ENCODE results near the gene ARMC7.
A peak's percentile ranks its signal among the peaks of the same experiment; 100 is the strongest.
"Not testable (repeated sequence)": the region's sequence is repeated elsewhere in the genome, so short reads cannot be mapped to it uniquely, and the experiment has no call there.

The ARMC7 gene

DNA sequence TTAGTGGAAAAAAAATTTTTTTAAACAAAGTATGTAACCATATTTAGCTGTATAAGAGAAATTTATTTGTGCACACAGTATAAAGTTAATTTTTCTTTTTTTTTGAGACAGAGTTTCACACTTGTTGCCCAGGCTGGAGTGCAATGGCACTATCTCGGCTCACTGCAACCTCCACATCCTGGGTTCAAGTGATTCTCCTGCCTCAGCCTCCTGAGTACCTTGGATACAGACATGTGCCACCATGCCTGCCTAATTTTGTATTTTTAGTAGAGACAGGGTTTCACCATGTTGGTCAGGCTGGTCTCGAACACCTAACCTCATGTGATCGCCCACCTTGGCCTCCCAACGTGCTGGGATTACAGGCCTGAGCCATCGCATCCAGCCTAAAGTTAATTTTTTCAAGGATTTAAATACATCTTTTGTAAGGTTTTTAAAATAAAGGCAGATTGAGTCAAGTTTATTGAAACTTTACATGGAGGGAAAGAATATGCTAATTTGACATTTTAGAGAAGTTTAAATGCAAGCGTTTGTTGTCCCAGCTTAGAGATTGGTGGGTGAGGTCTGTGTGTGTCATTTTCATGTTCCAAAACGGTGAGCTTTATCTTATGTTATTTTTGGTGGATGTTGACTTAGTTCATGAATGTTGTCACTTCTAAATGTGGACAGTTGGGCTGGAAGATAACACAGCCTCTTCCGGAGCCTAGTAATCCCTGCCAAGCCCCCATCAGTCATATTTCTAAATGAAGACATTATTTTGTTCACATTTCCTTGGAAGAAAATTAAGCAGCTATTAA lies 38.1 kb upstream of the ARMC7 start:
- H3K9me3 Mint-ChIP-seq; H3K27ac Mint-ChIP-seq; H3K36me3 Mint-ChIP-seq (ENCODE audit: low read depth); H3K27me3 Mint-ChIP-seq; H3K4me3 Mint-ChIP-seq; intact Hi-C loops (cut with micrococcal nuclease): not testable (repeated sequence)
- H3K4me1 Mint-ChIP-seq (ENCODE audit: low read depth) = peaks cover 27% of the 10 kb centered on the region

DNA sequence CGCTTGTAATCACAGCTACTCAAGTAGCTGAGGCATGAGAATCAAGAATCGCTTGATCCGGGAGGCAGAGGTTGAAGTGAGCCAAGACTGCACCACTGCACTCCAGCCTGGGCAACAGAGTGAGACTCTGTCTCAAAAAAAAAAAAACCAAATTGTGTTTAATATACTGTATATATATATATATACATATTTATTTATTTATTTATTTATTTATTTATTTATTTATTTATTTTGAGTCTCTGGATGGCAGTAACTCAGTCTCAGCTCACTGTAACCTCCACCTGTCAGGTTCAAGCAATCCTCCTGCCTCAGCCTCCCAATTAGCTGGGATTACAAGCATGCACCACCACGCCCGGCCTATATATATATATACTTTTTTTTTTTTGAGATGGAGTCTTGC lies 36.9 kb upstream of the ARMC7 start:
- not testable (repeated sequence) for H3K4me3 Mint-ChIP-seq; H3K36me3 Mint-ChIP-seq (ENCODE audit: low read depth); H3K27me3 Mint-ChIP-seq

DNA sequence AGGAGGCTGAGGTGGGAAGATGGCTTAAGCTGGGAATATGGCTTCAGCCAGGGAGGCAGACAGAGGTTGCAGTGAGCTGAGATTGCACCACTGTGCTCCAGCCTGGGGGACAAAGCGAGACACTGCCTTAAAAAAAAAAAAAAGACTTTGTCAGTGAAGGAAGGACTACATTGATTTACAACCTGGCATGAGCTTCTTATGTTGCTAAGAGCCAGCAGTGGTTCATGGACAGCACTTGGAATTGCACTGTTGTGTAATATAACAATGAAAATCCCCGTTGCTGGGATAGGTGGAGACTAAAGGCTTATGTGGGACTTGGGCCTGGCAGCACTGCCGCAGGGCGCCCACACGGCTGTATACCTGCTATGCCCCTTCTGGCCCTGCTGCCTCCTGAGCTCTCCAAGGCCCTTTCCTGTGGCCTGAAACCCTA lies 36.1 kb upstream of the ARMC7 start:
- Mint-ChIP-seq H3K9me3 (no peaks in the 10 kb centered on the region), H3K27me3 (peaks cover 4% of the 10 kb centered on the region), H3K36me3 (ENCODE audit: low read depth) (no peaks in the 10 kb centered on the region), H3K4me1 (ENCODE audit: low read depth) (peaks cover 38% of the 10 kb centered on the region), H3K27ac (no peak overlapping the region), H3K4me3 (no peak overlapping the region)
- intact Hi-C loops (cut with micrococcal nuclease) = no loop called here

More for the DNA sequence above, 36.9 kb upstream of the ARMC7 start:
- H3K9me3 Mint-ChIP-seq; intact Hi-C loops (cut with micrococcal nuclease); H3K27ac Mint-ChIP-seq: not testable (repeated sequence)
- peaks cover 34% of the 10 kb centered on the region for H3K4me1 Mint-ChIP-seq (ENCODE audit: low read depth)

DNA sequence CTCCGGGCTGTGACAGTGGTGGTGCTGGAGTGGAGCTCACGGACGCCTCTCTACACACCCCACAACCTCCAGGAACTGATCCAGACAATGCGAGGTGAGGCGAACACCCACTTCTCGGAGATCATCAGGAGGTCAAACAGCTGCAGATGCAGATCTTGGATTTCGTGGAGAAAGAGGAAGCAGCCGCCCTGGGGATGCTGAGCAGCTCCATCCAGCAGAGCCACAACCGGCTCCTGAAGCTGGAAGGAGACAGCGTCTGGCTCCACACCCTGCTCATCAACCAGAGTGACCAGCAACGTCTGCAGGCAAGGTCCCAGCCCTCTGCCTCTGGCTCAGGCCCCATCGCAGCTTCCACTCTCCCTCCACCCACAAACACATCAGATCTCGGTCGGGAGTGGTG lies 35.2 kb upstream of the ARMC7 start:
- Mint-ChIP-seq H3K9me3 (no peaks in the 10 kb centered on the region), H3K4me3 (no peak overlapping the region), H3K27me3 (peaks cover 4% of the 10 kb centered on the region), H3K27ac (no peak overlapping the region), H3K36me3 (ENCODE audit: low read depth) (no peaks in the 10 kb centered on the region), H3K4me1 (ENCODE audit: low read depth) (peaks cover 47% of the 10 kb centered on the region)
- intact Hi-C loops (cut with micrococcal nuclease) = no loop called here

DNA sequence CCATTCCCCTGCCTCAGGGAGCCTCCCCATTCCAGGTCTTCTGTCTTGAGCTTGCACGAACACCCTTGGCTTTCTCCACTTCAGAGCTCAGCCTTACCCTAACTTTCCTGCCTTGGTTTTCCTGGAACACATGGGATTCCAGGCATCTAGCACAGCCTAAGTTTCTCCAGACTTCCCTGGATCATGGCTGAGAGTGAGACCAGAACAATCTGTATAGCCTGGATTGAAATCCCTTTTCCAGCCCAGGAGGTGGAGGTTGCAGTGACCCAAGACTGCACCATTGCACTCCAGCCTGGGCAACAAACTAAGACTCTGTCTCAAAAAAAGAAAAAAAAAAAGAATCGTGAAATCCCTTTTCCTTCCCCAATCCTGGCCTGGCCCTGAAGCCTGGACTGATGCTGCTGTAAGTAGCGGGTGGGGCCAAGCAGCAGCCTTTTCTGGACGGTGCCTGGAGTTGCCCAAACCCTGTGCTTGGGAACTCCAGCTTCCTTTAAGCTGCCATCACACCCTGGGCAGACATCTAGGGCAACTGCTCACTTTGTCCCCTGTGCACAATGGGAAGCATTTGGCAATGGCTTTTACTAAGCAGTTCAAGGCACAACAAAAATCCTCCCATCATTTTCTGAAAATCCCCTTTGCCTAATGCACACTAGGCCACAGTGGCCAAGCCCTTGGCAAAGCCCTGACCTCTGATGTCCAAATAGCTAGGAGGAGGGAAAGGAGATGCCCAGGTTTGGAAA lies 34.0 kb upstream of the ARMC7 start:
- Mint-ChIP-seq H3K4me3 (no peak overlapping the region), H3K27ac (no peak overlapping the region), H3K36me3 (ENCODE audit: low read depth) (no peaks in the 10 kb centered on the region), H3K4me1 (ENCODE audit: low read depth) (peaks cover 57% of the 10 kb centered on the region), H3K27me3 (peaks cover 4% of the 10 kb centered on the region), H3K9me3 (no peaks in the 10 kb centered on the region)
- intact Hi-C loops (cut with micrococcal nuclease) = loop anchor here (5.0 kb wide), 1 partner anchor 37 kb away; no protein-coding TSS in a partner anchor

DNA sequence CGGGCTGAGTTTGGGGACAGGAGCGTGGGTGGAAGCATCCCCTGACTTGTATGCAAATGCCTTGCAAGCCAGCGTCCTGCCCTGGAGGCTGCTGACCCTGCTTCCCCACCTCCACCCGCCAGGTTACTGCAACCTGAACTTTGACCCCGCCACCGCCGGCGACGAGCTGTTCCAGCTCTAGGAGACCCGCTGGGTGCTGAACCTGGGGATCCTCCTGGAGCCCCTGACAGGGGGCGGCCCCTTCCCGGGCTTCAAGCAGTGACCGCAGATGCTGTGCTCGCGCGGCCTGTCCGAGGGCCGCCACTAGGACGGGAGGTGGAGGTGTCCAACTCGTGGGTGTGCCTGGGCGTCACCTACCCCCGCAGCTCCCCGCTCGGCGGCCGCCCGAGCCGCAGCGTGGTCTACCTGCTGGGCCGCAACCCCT lies 32.7 kb upstream of the ARMC7 start:
- Mint-ChIP-seq H3K4me3 (peak overlapping the region; percentile 72), H3K36me3 (ENCODE audit: low read depth) (no peaks in the 10 kb centered on the region), H3K9me3 (no peaks in the 10 kb centered on the region), H3K4me1 (ENCODE audit: low read depth) (peaks cover 70% of the 10 kb centered on the region), H3K27me3 (peaks cover 7% of the 10 kb centered on the region), H3K27ac (peak overlapping the region; percentile 93)
- intact Hi-C loops (cut with micrococcal nuclease) = loop anchor here (5.0 kb wide), 1 partner anchor 35 kb away; no protein-coding TSS in a partner anchor

DNA sequence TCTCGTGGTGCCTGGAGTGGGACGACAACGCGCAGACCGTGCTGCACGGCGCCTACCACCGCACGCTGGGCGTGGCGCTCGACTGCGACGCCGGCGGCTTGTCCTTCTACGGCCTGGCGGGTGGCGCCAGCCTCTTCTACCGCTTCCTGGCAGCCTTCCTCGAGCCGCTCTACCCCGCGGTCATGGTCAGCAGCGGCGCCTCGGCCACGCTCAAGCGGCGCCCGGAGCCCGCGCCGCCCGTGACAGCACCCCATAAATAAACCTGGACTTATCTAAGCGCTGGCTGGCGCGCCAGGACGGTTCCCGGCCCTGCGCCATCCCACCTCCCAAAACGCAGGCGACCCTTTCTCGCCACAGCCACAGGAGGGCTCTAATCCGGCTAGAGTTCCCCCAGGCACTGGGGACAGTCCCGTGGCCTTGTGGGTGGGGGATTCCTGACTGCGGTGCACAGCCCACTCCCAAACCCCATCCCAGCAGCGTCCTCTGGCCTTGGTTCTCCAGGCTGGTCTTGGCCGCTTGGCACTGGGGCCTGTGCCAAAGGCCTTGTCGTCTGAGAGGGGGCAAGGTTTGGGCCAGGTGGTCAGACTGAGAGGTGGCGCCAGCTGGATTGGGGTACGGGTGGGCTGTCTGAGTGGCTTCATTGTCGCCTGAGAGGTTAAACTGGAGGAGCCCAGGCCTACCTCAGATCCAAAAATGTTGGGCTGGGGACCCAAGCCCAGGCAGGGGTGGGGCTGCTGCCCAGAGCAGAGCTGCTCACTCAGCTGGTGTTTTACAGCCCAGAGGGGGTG lies 32.1 kb upstream of the ARMC7 start:
- H3K36me3 Mint-ChIP-seq (ENCODE audit: low read depth) = no peaks in the 10 kb centered on the region
- peak overlapping the region; percentile 93 for H3K27ac Mint-ChIP-seq
- H3K9me3 Mint-ChIP-seq = no peaks in the 10 kb centered on the region
- intact Hi-C loops (cut with micrococcal nuclease) = loop anchor here (5.0 kb wide), 1 partner anchor 35 kb away; no protein-coding TSS in a partner anchor
- peaks cover 10% of the 10 kb centered on the region for H3K27me3 Mint-ChIP-seq
- peaks cover 76% of the 10 kb centered on the region for H3K4me1 Mint-ChIP-seq (ENCODE audit: low read depth)
- H3K4me3 Mint-ChIP-seq = peak overlapping the region; percentile 72

DNA sequence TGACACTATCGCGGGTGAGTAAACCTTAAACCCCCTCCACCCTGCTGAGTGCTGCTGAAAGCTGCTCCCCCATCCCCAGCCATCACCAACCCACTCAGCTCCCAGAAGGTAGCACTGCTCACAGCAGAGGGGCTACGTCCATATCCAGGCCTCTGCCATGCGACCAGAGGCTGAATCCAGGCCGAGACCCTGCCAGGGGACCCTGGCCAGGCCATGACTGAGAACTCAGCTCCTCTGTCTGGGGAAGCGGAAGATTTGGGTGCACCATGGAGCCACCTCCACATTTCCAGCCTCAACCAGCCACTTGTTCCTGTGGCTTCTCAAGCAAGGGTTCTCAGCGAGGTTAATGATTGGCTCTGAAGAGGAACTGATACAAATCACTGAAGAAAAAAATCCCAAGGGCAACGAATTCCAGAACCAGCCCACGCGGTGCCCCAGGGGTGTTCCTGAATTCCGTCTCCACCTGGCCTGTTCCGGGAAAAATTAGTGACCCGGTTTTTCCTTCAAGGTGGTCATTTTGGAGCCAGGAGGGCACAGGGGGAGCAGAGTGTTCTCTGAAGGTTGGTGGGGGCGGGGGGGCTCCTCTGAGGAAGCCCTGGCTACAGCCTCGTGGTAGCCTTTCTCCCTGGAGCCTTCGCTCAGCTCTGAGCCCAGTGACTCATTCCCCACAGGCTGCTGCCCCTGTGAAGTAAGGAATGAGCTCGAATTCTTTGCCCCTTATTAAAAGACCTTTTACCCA lies 31.3 kb upstream of the ARMC7 start:
- no peaks in the 10 kb centered on the region for H3K9me3 Mint-ChIP-seq
- intact Hi-C loops (cut with micrococcal nuclease) = loop anchor here (5.0 kb wide), 1 partner anchor 34 kb away; no protein-coding TSS in a partner anchor
- peak overlapping the region; percentile 93 for H3K27ac Mint-ChIP-seq
- H3K4me3 Mint-ChIP-seq = peak overlapping the region; percentile 23
- no peaks in the 10 kb centered on the region for H3K36me3 Mint-ChIP-seq (ENCODE audit: low read depth)
- H3K27me3 Mint-ChIP-seq = peaks cover 10% of the 10 kb centered on the region
- peaks cover 77% of the 10 kb centered on the region for H3K4me1 Mint-ChIP-seq (ENCODE audit: low read depth)

DNA sequence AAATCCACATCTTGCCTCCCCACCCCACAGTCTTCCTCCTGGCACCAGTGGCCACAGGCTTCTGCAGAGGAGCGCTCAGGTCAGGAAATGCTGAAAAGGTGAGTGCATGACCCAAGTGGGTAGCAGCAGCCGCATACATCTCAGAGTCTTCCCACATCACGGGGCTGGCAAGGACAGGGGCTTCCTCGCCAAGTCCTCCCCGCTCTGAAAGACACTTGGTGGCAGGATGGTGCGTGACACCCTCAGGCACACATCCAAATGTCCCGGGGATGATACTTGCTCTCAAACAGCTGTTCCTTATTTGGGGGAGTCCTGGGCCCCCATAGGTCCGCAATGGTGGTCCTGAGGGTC lies 30.8 kb upstream of the ARMC7 start:
- Mint-ChIP-seq H3K27ac (peak overlapping the region; percentile 93), H3K27me3 (peaks cover 10% of the 10 kb centered on the region), H3K36me3 (ENCODE audit: low read depth) (no peaks in the 10 kb centered on the region), H3K9me3 (no peaks in the 10 kb centered on the region), H3K4me3 (peak overlapping the region; percentile 23), H3K4me1 (ENCODE audit: low read depth) (peaks cover 77% of the 10 kb centered on the region)
- intact Hi-C loops (cut with micrococcal nuclease) = loop anchor here (5.0 kb wide), 1 partner anchor 33 kb away; no protein-coding TSS in a partner anchor

DNA sequence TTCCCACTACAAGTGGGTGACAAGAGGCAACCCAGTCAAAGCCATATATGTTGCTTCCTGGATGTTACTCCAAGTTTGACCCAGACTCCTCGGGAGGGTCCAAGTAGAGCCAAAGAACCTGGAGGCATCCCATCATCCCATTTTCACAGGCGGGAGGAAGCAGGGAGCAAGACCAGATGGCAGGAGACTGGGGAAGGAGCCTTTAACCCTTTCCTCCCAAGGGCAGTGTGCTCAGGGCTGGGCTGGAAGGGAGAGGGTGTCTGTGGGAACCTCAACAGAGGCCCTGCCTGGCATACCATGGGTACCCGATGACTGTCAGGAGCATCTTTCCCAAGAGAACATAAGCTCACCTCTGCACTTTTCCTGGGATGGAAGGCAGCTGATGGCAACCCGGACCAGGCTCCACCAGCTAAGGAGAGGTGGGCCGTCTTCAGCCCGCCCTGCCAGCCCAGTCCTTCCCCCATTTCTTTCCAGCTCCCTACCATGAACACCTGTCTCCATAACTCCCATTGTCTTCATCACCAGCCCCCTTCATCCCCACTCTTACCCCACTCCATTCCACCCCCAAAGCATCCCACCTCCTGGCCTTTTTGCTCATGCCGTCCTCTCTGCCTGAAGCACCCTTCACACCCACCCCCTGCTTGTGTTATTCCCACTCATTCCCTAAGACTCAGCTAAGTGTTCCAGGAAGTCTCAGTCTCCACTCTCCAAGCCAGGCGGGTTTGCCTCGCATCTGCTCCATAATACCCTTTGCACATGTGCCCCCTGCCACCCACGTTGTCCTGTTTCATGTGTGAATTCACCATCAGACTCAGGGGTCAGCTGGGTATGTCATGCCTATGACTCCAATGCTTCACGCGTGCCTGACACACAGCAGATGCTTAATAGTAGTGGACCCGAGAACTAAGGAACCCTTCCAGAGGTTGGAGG lies 27.9 kb upstream of the ARMC7 start:
- no peak overlapping the region for H3K27ac Mint-ChIP-seq
- H3K4me1 Mint-ChIP-seq (ENCODE audit: low read depth) = peaks cover 70% of the 10 kb centered on the region
- H3K27me3 Mint-ChIP-seq = peaks cover 8% of the 10 kb centered on the region
- intact Hi-C loops (cut with micrococcal nuclease) = no loop called here
- H3K36me3 Mint-ChIP-seq (ENCODE audit: low read depth) = no peaks in the 10 kb centered on the region
- no peak overlapping the region for H3K4me3 Mint-ChIP-seq
- H3K9me3 Mint-ChIP-seq = no peaks in the 10 kb centered on the region

DNA sequence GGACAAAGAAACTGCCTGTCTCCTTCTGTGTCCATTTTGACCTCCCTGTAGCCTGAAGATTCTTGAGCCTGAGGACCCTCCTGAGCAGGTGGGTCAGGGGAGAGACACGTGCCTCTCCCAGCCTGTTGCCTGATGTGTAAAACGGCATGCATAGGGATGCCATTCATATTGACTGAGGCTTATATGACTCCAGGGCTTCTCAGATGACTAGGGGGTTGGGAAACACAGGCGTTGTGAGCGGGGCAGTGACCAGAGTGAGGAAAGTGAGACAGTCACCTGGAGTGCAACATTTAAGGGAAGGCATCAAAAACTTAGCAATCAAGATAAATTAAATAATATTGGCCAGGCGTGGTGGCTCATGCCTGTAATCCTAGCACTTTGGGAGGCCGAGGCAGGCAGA lies 27.1 kb upstream of the ARMC7 start:
- no peaks in the 10 kb centered on the region for H3K36me3 Mint-ChIP-seq (ENCODE audit: low read depth)
- no peaks in the 10 kb centered on the region for H3K9me3 Mint-ChIP-seq
- H3K4me1 Mint-ChIP-seq (ENCODE audit: low read depth) = peaks cover 69% of the 10 kb centered on the region
- intact Hi-C loops (cut with micrococcal nuclease) = no loop called here
- peaks cover 8% of the 10 kb centered on the region for H3K27me3 Mint-ChIP-seq
- no peak overlapping the region for H3K4me3 Mint-ChIP-seq
- H3K27ac Mint-ChIP-seq = no peak overlapping the region

DNA sequence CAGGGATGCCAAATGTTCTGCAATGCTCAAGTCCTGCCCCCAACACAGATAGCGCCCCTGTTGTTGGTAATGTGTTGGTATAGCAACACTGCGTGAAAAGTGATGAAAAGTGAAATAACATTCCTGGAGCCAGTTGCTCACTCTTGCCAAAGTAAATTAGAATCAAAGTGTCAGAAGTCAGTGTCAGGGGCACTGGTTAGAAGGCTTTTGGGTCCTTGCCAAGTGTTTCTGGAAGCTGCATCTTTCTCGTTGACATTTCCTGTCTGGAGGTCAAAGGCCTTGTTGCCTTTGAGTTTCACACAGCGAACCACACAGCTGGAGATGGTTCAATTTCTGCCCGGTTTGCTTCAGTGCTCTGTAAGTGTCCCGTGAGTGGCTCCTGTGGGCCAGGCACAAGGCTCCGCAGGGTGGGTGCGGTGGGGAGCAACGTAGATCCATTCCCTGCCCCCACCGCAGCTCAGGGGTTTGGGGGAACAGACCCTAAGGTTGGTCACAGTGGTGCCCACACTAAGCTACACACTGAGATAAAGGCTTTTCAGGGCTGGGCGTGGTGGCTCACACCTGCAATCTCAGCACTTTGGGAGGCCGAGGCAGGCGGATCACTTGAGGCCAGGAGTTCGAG lies 25.6 kb upstream of the ARMC7 start:
- Mint-ChIP-seq H3K27me3 (peaks cover 8% of the 10 kb centered on the region), H3K9me3 (no peaks in the 10 kb centered on the region), H3K4me3 (no peak overlapping the region), H3K27ac (no peak overlapping the region), H3K4me1 (ENCODE audit: low read depth) (peaks cover 68% of the 10 kb centered on the region), H3K36me3 (ENCODE audit: low read depth) (peaks cover 6% of the 10 kb centered on the region)
- intact Hi-C loops (cut with micrococcal nuclease) = no loop called here

All from dendritic cell treated with granulocyte-macrophage colony-stimulating factor and Interleukin-4, amounts not matched to agents 40 ng/mL and 50 ng/mL, for 4 days (primary cell).